Skeletal muscle tissue (tissue), 4 donors: ENCODE results near the gene GYPC. TPM values are rescaled to one million over a fixed set of nuclear protein-coding genes. Genes with fewer than 3 reads are reported as not detected.

Experiments used
- H3K27ac ChIP-seq: one replicate; pipeline ENCODE4 v1.7.0; 2013; ENCODE audit warnings: mild to moderate bottlenecking, low read depth, low read length, inconsistent platforms
- H3K27me3 ChIP-seq, 3 donors: one replicate each; pipeline ENCODE4 v1.7.0; 2013; ENCODE audit warnings: low read length in 3 of 3; ENCODE audit not compliant: control insufficient read depth in 3 of 3, insufficient read depth in 3 of 3
- H3K36me3 ChIP-seq, 3 donors: one replicate each; pipeline ENCODE4 v1.7.0; 2013; ENCODE audit warnings: low read length in 3 of 3; ENCODE audit not compliant: control insufficient read depth in 3 of 3, insufficient read depth in 3 of 3
- H3K4me1 ChIP-seq, 3 donors: one replicate each; pipeline ENCODE4 v1.7.0; 2013; ENCODE audit warnings: low read length in 3 of 3, mild to moderate bottlenecking in 3 of 3; ENCODE audit not compliant: control insufficient read depth in 3 of 3, insufficient read depth in 3 of 3
- H3K4me3 ChIP-seq, 3 donors: one replicate each; pipeline ENCODE4 v1.7.0; 2013; ENCODE audit warnings: low read length in 3 of 3
- H3K9ac ChIP-seq, 3 donors: one replicate each; pipeline ENCODE4 v1.7.0; 2013; ENCODE audit warnings: low read length in 3 of 3, mild to moderate bottlenecking in 3 of 3, moderate library complexity in 2 of 3, low read depth in 1 of 3
- H3K9me3 ChIP-seq, 3 donors: one replicate each; pipeline ENCODE4 v1.7.0; 2013; ENCODE audit warnings: low read length in 3 of 3; ENCODE audit not compliant: control insufficient read depth in 3 of 3
- total RNA-seq: library from RNA; depleted of rRNA; stranded (reverse); fragments of >200 nt; gene quantifications from one replicate; pipeline ENCODE4 v1.2.3, GENCODE V29; 2014
- donor health status: Osteomylitis.

The GYPC gene
- 238 TPM for total RNA-seq

DNA sequence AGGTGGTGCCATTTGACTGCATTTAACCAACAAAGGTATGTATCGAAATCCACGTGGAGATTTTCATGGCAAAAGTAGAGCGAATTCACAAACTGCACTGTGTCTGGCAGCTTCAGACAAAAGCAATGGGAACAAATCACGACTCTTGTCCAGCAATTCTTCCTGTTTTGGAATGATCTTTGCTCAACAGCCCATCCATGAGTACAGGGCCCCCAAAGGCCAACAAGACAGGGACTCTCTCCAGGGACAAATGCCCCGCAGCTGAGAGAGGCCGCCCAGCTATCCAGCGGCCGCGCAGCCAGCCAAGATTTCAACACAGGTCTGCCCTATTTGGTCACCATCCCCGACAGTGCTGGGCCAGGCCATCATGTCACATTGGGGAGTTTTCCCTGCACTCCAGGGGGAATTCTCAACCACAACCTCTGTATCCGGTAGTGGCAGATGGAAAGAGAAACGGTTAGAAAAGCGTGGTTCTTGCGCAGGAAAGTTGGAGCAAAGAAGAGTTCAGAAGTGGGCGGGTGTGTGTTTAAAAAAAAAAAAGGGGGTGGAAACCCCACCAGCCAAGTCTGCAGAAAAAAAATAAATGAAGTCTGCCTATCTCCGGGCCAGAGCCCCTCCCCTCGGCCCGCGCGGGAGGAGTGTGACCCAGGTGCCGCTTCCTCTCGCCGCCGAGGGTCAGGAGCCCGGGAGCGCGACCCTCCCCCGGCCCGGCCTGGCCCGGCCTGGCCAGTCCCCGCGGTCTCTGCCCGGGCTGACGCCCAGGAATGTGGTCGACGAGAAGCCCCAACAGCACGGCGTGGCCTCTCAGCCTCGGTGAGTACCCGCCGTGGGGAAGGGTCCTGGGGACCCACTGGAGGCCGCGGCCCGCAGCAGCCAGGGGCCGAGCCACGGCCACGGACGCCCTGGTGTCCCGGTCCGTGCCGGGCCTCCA lies at the start of gene GYPC:
Gene GYPC, plus strand, starts transcription at position 659 of the 931 bp plus-strand sequence. Its CDS starts 106 bp downstream, at position 765.
- H3K4me1 ChIP-seq: peaks cover 48 to 50% (median 48%) of the 10 kb centered on the region in 3 donors
- H3K36me3 ChIP-seq: peaks cover 0 to 3% (median 0%) of the 10 kb centered on the region in 3 donors
- H3K9ac ChIP-seq: peak within 1 kb of the TSS; percentile 93 to 98 (median 94)
- no peaks in the 10 kb centered on the region for H3K27me3 ChIP-seq
- no peaks in the 10 kb centered on the region for H3K9me3 ChIP-seq
- peak within 1 kb of the TSS; percentile 94 for H3K27ac ChIP-seq
- peak within 1 kb of the TSS; percentile 69 to 82 (median 78) for H3K4me3 ChIP-seq

DNA sequence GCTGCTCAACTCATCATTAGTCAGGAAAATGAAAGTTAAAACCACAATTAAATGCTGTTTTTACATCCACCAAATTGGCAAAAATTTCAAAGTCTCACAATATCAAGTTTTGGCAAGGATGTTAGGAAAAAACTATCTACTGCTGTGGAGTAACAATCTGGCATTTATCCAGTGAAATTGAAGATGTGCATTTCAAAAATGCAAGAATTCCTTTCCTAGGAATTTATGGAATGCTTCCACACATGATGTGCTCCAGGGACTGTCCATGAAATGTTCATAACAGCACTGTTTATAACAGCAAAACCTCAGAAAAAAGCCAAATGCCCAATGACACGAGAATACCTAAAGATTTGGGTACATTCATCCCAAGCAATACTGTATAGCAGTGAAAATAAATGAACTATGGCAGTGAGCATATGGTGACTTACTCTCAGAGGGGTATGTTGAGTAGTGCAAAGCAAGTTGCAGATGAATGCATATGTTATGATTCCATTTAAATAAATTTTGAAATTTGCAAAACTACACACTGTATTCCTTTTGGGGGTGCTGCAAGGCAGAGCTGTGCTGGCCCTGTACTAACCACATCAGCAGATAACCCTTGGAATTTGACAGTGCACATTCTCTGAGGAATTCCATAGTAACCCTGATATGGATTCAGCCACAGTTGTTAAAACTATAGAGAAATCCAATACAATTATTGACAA lies 41.3 kb upstream of the GYPC start:
- Histone ChIP-seq H3K27ac (no peak overlapping the region), H3K27me3 (no peaks in the 10 kb centered on the region), H3K9ac (no peak overlapping the region), H3K4me3 (no peak overlapping the region), H3K36me3 (no peaks in the 10 kb centered on the region), H3K9me3 (no peaks in the 10 kb centered on the region), H3K4me1 (no peaks in the 10 kb centered on the region)

DNA sequence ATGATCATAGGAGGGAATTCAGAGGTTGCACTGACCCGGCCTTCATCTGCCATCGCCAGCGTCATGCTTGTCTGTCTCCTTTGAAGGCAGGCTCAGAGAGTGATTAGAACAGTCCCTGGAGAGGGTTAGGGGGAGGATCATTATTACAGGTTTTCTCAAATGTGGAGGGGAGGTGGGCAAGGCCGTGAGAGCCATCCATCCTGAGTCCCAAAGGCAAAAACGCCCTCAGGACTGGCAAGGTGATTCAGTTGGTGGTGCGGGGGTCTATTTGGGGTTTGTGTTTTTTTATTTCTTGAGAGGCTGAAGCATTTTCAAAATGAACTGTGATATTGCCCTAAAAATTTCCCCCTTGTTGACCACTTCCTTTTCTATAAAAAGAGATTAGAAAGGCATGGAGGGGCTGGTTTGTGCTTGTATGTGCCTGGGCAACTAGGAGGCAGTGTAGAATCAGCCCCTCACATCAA lies 39.3 kb upstream of the GYPC start:
- H3K9ac ChIP-seq: no peak overlapping the region
- H3K4me1 ChIP-seq: no peaks in the 10 kb centered on the region
- peaks cover 0 to 4% (median 4%) of the 10 kb centered on the region in 3 donors for H3K9me3 ChIP-seq

DNA sequence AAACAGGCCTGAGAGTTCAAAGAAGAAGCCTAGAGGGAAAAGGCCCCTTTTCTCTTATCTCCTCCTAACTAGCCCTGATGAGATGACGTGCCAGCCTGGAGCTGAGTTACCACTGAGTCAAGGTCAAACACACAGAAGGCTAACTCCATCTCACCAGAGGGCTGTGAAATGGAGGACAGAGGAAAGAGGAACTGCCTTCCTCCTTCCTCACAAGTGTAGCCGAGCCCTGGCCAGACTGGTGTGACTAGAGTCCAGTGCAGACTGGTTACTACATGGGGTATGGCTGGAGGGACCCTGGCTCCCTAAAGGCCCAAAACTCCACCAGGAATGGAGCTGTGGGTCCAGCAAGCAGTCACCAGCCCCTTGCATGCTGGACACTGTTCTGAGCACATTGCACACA lies 35.7 kb upstream of the GYPC start:
- Histone ChIP-seq H3K9ac (no peak overlapping the region), H3K4me3 (no peak overlapping the region), H3K4me1 (no peaks in the 10 kb centered on the region), H3K36me3 (no peaks in the 10 kb centered on the region), H3K27me3 (no peaks in the 10 kb centered on the region), H3K27ac (no peak overlapping the region), H3K9me3 (peaks cover 0 to 4% (median 4%) of the 10 kb centered on the region in 3 donors)

More for the DNA sequence above, 39.3 kb upstream of the GYPC start:
- no peaks in the 10 kb centered on the region for H3K36me3 ChIP-seq
- no peak overlapping the region for H3K27ac ChIP-seq
- H3K27me3 ChIP-seq: no peaks in the 10 kb centered on the region
- H3K4me3 ChIP-seq: no peak overlapping the region

DNA sequence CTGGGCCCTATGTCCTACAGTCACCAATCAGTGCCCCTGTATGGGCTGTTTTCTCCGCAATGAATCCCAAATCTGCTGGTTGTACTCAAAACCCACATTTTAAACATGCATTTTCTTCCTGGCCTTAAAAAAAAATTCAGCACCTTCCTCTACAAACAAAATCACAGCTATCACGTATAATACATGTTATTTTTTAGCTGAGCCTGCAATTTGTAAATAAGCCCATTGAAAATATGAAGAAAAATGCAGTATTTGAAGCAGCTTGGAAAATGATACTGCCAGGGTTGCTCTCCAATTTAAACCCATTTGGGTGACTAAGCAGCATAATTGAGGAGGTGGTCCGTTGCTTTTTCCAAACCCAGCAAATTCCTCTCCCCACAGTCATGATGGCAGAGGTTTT lies 33.0 kb upstream of the GYPC start:
- Histone ChIP-seq H3K36me3 (no peaks in the 10 kb centered on the region), H3K27ac (no peak overlapping the region), H3K4me3 (no peak overlapping the region), H3K27me3 (no peaks in the 10 kb centered on the region), H3K4me1 (no peaks in the 10 kb centered on the region), H3K9me3 (peaks cover 0 to 4% (median 4%) of the 10 kb centered on the region in 3 donors), H3K9ac (no peak overlapping the region)

DNA sequence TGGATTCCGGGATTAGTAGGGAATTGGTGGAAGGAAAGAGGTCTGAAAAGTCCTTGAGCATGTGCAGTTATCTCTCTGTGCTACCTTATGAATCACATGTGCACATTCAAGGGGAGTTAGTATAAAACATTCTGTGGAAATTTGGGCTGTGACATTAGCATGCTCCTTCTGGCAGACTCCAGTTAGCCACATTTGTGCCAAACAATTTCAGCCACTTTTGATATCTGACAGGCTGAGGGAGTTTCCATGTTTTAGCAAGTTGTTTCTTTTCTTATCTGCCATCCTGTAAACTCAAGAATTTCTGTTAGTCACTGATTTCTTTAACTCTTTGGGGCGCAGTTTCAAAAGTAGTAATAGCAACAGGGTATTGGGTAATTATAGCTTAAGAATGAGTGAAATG lies 28.3 kb upstream of the GYPC start:
- Histone ChIP-seq H3K27me3 (no peaks in the 10 kb centered on the region), H3K9ac (no peak overlapping the region), H3K27ac (no peak overlapping the region), H3K36me3 (no peaks in the 10 kb centered on the region), H3K4me1 (no peaks in the 10 kb centered on the region), H3K9me3 (no peaks in the 10 kb centered on the region), H3K4me3 (no peak overlapping the region)

GRCh38 chr2:126634273-126634861 lies 21.6 kb upstream of the GYPC start:
- no peak overlapping the region for H3K27ac ChIP-seq

DNA sequence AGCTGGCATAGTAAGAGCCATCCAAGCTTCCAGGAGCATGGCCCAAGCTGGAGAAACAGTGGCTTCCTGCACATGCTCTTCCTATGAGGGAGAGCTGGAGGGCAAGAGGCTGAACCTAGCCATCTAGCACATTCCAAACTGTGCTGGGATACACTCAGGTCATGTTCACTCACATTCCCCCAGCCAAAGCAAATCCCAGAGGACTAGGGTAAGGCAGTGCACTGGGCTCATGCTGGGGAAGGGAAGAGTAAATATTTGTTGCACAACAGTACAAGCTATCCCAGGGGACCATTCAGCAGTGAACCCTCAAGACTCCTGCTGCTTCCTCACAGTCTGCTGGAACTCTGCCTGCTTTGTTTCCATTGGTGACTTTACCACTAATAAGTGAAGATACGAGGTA lies 20.7 kb upstream of the GYPC start:
- Histone ChIP-seq H3K9me3 (no peaks in the 10 kb centered on the region), H3K27ac (no peak overlapping the region), H3K36me3 (no peaks in the 10 kb centered on the region), H3K4me1 (peaks cover 0 to 3% (median 3%) of the 10 kb centered on the region in 3 donors), H3K4me3 (no peak overlapping the region), H3K9ac (no peak overlapping the region), H3K27me3 (no peaks in the 10 kb centered on the region)

More at GRCh38 chr2:126634273-126634861, 21.6 kb upstream of the GYPC start:
- no peak overlapping the region for H3K9ac ChIP-seq
- H3K4me1 ChIP-seq: peaks cover 0 to 3% (median 3%) of the 10 kb centered on the region in 3 donors
- H3K36me3 ChIP-seq: no peaks in the 10 kb centered on the region
- H3K4me3 ChIP-seq: no peak overlapping the region
- H3K9me3 ChIP-seq: no peaks in the 10 kb centered on the region
- H3K27me3 ChIP-seq: no peaks in the 10 kb centered on the region

- H3K4me1 ChIP-seq: peaks cover 0 to 3% (median 3%) of the 10 kb centered on the region in 3 donors
- no peak overlapping the region for H3K9ac ChIP-seq
- H3K27ac ChIP-seq: no peak overlapping the region
- no peaks in the 10 kb centered on the region for H3K27me3 ChIP-seq
- H3K4me3 ChIP-seq: no peak overlapping the region
- no peaks in the 10 kb centered on the region for H3K9me3 ChIP-seq
- H3K36me3 ChIP-seq: no peaks in the 10 kb centered on the region
Measured at GRCh38 chr2:126635736-126636135, 20.2 kb upstream of the GYPC start.
